GM18519 (cell line): ENCODE results near the gene ELK3.

Source experiments
- ATAC-seq: cut with Tn5 transposase; IDR thresholded peaks from one replicate; pipeline ENCODE4 v1.9.1; 2021; ENCODE audit warnings: mild to moderate bottlenecking, moderate library complexity; ENCODE audit not compliant: unreplicated experiment, low FRiP score

ELK3 gene

GRCh38 chr12:96228566-96229248, 34.5 kb downstream of the ELK3 start:
- no peak for ATAC-seq

GRCh38 chr12:96230646-96231045, 36.5 kb downstream of the ELK3 start:
- ATAC-seq = no peak

- ATAC-seq = no peak
These were observed 39.0 kb downstream of the ELK3 start for GRCh38 chr12:96233168-96233567.

- ATAC-seq = no peak
These were observed 39.8 kb downstream of the ELK3 start for GRCh38 chr12:96233939-96234461.

DNA sequence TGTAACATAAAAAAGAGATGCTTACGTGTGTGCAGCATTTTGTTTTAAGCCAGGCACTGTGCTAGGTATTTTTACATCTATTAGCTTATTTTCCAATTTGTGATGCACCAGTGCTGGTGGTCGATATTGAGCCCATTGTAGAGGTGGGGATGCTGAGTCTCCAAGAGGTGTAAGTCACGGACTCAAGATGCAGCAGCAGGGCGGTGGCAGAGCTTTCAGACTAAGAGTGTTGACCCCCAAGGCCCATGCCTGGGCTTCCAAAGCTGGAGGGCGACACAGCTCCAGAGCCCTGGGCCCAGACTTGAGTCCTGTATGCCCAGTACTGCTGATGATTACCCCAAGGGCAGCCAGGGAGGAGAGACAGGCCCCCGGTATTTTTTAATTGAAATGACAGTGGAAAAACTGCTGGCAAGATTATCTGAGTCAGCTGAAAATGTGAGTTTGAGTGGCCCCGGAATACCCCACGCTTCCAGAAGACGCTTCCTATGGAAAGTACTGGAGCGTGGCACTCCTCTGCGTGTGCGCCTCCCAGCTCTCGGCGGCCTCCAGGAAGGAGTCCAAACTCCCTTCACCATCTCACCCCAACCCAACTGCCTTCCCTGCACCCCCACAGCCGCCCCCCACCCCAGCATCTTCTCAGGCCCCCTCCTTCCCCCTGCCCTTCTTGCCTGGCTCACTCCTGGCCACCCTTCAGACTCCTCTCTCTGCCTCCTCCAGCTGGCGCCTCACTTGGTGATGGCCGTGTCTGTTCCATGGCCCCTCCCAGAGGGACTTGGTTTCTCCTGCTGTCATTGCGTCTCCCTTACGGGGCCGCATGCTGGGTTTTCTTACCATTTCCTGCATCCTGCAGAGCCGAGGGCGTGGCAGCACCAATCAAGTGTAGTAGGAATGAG, 40.7 kb downstream of the ELK3 start:
- ATAC-seq = no peak

DNA sequence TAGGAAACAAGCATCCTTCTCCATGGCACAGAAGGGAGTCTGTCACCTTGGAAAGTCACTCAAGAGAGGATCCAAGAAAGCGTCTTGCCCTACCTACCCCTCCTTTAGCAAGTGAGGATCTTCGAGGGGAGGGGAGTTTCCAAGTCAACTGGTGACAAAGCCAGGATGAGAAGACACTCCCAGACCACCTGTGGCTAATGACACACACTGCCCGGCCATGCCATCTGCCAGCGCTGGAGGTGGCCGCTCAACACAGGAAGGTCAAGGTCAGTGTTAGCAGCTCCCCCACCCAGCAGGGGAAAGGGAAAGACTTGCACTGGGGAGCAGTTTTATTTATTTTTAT, 41.3 kb downstream of the ELK3 start:
- no peak for ATAC-seq

DNA sequence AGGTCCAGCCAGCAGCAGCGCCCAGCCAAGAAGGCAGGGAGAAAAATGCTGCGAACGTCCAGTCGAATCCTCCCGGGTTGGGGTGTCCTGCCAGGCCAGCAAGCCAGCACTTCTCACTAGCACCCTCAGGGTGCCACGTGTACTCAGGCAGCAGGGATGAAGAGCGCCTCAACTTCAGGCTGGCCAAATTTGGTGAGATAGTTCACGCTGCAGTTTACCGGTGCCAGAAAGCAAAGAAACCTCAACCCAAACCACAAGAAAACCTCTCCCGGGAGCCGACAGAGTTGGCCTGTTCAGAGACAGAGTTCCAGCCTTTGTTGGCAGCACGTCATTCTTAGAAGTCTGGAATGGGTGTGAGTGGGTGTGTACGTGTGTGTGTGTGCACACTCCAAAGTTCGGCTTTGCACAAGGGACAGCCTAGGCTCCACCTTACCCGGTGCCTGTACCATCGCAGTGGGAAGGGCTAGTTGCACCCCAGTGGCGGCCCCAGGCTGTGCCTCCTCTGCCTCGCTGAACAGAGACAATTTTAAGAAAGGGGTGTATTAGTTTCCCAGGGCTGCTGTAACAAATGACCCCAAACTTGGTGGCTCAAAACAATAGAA, 42.1 kb downstream of the ELK3 start:
- ATAC-seq = no peak

- no peak for ATAC-seq
These were observed 42.9 kb downstream of the ELK3 start for GRCh38 chr12:96237035-96237434.

DNA sequence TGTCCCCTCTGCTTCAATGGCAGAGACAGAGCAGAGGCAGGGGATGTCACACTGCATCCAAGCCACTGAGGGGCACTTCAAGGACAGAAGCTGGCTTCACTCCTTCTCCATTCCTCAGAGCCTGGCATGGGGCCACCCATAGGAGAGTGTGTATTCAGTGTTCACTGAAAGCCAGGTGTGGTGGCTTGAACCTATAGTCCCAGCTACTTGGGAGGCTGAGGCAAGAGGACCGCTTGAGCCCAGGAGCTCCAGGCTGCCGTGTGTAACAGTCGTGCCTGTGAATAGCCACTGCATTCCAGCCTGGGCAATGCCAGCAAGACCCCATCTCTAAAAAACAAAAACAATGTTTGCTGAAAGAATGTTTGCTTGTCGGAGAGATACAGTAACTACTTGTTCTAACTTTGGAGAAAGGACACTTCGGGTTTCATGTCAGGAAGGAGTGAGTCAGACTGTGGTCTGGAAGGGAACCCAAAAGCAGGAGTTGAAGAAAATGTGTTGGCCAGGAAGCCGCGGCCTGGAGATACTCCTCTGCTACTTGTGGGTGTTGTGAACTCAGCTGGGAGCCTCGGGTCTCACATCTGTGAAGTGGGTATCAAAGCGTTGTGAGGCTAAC, 43.4 kb downstream of the ELK3 start:
- no peak for ATAC-seq

- ATAC-seq = no peak
These were observed 44.3 kb downstream of the ELK3 start for GRCh38 chr12:96238336-96239047.

- ATAC-seq = no peak
These were observed 45.8 kb downstream of the ELK3 start for GRCh38 chr12:96239711-96240635.

GRCh38 chr12:96240656-96241055, 46.5 kb downstream of the ELK3 start:
- ATAC-seq = no peak

GRCh38 chr12:96241431-96241830, 47.3 kb downstream of the ELK3 start:
- ATAC-seq = no peak

DNA sequence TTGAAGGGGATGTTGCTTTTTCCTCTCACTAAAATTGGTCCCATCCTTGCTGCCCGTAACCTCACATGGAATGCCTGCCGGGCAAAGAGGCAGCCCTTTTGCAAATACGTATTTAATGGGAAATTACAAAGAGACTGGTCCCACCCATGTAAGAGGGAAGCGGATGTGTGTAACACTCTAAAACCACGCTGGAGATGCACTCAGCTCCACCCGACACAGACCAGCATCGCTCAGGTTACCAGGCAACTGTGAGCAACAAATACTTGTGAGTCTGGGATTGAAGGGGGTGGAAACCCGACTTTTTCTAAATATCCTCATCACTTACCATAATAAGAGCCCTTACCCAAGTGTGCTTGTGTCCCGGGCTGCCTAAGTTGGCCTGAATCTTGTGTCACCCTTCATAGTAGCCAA, 47.7 kb downstream of the ELK3 start:
- no peak for ATAC-seq

- ATAC-seq = no peak
These were observed 48.4 kb downstream of the ELK3 start for GRCh38 chr12:96242597-96242996.

DNA sequence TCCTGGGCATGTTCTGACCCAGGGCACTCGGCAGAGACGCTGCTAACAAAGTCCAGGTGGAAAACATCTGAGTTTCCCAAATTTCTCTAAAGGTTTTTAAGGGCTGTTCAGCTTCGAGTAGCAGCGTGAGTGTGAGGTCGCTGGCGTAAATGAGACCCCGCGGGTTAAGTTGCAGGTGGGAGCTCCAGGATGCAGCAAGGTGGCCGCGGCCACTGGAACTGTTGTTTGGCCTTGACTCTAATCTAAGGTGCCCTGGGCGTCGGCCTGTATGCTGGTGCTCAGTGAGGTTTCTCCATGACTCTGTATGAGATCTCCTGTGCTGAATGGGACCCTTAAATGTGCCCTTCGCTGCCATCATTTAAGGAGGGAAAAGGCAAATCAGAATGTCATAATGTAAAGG, 50.7 kb downstream of the ELK3 start:
- ATAC-seq = no peak

DNA sequence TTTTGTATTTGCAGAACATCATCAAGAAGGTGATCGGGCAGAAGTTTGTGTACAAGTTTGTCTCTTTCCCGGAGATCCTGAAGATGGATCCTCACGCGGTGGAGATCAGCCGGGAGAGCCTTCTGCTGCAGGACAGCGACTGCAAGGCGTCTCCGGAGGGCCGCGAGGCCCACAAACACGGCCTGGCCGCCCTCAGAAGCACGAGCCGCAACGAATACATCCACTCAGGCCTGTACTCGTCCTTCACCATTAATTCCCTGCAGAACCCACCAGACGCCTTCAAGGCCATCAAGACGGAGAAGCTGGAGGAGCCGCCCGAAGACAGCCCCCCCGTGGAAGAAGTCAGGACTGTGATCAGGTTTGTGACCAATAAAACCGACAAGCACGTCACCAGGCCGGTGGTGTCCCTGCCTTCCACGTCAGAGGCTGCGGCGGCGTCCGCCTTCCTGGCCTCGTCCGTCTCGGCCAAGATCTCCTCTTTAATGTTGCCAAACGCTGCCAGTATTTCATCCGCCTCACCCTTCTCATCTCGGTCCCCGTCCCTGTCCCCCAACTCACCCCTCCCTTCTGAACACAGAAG, 52.8 kb downstream of the ELK3 start:
- no peak for ATAC-seq

DNA sequence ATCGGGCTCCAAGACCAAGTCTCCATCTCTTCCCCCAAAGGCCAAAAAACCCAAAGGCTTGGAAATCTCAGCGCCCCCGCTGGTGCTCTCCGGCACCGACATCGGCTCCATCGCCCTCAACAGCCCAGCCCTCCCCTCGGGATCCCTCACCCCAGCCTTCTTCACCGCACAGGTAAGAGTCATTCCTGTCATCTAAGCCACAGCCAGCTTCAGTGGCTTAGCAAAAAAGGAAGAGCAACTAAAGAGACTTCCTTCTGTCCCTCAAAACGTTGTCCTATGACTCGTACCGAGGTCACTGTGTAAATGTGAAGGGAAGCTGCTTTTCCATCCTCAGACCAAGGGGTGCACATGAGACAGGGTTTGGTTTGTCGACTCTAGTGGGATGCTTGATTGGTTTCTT, 53.4 kb downstream of the ELK3 start:
- no peak for ATAC-seq
